HL-60/S4 treated with retinoic acid at 250 ng/mL for 4 days and 3 days (cell line): ENCODE results near the gene SEMA3A.
"Not testable (repeated sequence)": the region's sequence is repeated elsewhere in the genome, so short reads cannot be mapped to it uniquely, and the experiment has no call there.

Source experiments
- in situ Hi-C: fragments of 300-500 bp; cut with MboI; formaldehyde crosslinking; loops from 2 replicates; pipeline ENCODE4 v1.7.0; 2022; ENCODE audit warnings: low sequenced_read_pairs

SEMA3A gene

DNA sequence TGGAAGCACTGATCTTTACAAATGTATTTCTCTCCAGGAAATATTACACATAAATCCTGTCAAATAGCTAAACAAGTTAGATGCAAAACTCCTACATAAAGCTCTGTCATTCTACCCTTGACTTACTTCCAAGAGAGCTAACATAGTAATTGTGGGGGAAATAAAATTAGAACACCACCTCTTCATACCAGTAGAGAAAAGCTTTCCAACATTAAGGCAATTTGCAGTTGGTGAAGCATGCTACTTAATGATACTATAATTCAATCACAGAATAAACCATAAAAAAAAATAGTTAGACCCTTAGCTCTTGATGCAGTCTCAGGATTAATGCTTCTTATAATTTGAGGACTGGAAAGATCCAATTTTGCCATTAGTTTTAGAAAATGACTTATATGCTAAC, 35.2 kb downstream of the SEMA3A start:
- in situ Hi-C loops, result no loop called here

DNA sequence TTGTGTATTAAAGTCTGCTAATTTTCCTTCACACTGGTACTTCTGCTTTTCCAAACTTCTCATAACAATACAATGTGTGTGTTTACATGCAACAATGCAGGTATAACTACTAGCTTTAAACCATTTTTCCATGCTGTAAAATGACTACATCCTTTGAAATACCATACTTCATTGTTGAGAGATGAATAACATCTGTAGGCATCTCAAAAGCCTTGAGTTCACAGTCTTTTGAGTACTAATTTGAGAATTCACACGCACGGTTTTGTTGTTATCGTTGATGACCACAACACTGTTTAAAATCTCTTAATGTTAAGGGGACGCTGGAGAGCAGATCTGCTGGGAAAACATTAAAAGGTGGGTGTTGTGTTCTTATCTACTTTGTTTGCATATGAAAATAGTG, 37.4 kb downstream of the SEMA3A start:
- in situ Hi-C loops, result no loop called here

DNA sequence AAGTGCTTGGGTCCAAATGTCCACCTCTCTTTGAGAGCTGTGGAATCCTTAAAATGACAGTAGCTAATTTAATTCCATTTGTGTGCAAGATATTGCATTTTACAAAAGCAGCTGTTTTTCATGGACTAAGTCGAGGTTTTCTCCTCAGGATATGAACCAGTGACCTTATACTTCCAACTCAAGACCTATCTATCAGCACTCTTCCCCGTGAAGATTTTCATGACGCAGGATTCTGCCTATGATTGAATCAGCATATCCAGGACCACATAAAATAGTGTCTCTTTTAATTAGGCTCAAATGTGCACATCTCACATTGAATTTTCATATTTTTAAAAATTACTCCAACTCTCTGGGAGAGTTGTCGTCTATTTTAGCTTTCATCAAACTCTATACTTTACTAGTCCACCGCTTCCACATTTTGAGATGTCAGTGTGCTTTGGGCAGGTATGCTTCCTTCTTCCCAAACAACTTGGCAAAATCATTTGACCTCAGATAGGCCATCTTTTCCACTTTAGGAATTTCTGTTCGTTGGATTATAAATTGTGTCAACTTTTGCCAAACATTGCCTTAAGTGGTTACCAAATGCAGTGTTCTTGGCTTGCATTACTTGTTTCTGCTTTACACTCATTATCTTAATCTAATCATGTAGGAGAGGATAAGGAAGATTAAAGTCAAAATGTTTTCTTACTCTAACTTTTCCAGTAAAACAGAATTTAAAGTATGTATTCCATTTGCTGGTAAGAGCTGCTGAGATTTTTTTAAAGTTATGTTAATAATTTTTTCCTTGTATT, 39.4 kb downstream of the SEMA3A start:
- in situ Hi-C loops, result no loop called here

DNA sequence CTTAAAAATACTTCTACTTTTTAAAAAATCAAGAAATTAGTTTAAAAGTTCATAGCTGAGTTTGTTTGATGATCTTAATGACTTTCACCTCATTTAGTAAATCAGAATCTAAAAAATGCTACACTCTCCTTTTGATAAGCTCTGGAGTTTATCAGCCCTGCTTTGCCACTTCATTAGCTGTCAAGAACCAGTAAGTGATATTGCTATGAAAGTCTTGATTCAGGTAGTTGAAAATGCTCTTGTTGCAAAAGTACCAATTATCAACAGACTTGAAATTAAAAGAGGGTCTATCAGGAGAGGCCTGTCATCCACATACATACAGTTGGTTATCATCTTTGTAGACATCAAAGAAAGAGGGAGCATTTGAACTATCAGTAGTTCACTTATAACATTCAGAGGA, 41.6 kb downstream of the SEMA3A start:
- in situ Hi-C loops, result no loop called here

DNA sequence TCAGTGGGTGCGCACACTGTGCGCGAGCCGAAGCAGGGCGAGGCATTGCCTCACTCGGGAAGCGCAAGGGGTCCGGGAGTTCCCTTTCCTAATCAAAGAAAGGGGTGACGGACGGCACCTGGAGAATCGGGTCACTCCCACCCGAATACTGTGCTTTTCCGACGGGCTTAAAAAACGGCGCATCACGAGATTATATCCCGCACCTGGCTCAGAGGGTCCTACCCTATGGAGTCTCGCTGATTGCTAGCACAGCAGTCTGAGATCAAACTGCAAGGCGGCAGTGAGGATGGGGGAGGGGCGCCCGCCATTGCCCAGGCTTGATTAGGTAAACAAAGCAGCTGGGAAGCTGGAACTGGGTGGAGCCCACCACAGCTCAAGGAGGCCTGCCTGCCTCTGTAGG, 44.2 kb downstream of the SEMA3A start:
- in situ Hi-C loops, result not testable (repeated sequence)

DNA sequence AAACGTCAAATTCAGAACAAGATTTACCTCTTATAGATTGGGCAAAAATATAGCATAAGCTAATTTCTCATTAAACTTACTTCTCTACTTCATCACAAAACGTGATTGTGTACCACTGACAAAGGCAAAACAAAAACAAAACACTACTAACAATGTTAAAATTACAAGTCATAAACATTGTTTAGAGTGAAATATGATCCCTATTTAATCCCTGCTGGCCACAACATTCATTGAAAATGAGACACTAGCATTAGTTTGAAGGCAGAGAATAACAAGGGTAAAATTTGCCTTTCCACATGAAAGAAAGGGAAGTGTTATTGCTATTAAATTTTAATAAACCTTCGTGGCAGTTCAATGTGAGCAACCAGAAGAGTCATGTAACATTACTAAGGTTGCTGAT, 45.0 kb downstream of the SEMA3A start:
- in situ Hi-C loops, result no loop called here

DNA sequence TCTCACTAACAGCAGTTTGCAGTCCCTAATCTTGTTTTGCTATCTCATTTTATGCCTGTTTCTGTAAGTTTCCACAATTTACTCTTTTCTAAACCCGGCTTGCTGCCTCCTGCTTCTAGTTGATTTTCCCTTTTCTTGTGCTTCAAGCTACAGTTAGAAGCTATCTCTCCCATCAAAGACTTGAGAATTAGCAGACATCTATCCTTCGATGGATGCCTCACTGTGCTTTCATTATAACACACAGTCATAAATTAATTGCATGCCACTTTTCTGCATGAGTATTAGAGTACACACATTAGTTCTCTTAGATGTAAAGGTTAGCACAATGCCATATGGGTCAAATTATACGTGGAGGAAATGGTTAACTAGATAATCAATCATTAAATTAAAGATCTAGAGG, 48.7 kb downstream of the SEMA3A start:
- in situ Hi-C loops, result no loop called here

DNA sequence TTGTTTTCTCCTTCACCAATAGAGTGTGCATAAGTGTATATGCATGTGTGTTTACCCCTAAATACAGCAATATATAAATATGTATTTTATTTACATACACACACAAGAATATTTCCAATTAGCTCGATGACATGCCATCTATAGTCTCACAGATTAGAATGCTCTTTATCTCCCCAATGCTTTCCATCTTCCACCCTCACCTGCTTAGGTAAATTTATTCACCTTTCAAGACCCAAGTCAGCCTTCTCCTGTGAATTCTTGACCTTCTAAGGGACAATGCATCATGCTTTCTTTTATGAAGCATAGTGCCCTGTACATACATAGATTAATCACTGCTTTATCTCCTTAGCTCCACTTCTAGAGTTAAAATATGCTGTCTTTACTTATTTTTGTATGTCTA, 49.7 kb downstream of the SEMA3A start:
- in situ Hi-C loops, result no loop called here

DNA sequence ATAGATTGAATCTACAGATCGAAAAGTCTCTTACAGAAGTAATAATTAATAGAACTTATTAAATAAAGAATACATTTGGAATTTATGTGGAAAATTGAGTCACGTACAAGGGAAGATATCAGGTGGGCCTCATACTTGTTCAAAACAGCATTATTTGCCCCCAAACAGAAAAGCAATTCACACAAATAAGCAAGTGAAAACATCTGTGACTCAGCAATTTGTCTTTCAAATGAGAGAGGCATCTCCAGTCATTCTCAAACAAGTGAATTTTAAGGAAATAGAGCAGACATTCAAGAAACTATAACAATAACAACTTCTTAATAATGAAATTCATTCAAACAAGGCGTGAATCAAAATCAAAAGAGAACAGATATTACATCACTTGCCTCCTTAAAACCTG, 50.1 kb downstream of the SEMA3A start:
- in situ Hi-C loops, result no loop called here

DNA sequence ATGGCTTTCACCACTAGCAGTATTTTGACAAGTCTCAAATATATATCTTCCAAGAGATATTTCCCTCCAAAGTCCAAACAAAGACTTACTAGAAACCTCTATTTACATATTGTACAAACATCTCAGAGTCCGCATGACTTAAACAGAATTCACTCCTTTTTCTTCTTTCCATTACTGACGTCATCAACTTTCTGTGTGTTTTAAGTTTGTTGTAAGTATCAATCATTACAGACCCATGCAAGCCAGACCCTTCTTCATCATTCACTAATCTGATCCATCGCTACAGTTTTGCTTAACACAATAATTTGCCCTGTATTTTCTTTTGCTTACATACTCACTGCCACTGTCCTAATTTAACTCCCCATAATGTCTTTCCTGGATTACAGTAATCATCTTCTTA, 51.9 kb downstream of the SEMA3A start:
- in situ Hi-C loops, result no loop called here

DNA sequence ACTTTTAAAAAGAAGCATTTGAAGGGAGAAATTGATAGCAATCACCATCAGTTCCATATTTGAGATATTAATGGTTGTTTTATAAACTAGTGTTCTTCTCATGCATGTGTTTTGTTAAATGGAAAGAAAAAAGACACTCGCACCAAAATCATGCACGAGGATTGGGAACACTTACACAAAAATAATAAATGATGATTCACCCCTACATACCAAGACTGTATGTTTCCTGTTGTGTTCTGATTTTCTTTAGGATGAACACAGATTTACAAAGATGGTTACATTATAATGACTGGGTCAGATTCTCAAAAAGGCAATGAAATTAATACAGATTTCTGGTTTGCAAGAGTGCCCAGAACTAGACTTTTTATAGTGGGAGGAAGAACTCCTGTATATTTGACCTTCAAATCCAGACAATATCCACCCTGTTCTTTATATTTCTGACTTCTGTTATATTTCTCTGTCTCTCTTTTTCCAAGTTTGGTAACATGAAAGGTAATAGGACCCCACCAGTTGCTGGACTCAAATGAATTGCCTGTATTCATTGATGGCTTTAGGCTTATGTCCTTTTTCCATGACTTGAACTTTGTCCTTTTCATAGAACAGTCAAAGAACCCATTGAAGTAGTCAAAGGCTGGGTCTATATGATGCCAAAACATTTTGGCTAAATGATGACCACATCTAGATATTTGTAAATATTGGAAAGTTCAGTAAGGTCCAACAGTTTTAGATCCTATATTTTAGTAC, 54.4 kb downstream of the SEMA3A start:
- in situ Hi-C loops, result no loop called here

DNA sequence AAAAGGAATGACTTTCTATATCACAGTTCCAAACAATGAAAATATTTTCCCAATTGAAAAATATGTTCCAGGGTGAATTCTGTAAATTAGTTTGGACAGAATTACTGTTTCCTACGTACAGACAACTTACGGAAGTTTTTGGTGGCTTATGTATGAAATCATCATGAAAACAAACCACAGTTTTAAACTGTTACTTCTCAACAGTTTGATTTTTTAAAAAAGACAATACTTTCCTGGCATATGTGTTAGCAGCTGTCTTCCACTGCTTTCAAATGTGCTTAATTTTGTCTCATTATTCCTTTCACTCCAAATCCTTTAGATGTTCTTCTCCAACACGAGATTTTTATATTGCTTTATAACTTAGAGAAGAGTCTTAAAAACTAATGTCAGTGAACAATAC, 56.2 kb downstream of the SEMA3A start:
- in situ Hi-C loops, result no loop called here

DNA sequence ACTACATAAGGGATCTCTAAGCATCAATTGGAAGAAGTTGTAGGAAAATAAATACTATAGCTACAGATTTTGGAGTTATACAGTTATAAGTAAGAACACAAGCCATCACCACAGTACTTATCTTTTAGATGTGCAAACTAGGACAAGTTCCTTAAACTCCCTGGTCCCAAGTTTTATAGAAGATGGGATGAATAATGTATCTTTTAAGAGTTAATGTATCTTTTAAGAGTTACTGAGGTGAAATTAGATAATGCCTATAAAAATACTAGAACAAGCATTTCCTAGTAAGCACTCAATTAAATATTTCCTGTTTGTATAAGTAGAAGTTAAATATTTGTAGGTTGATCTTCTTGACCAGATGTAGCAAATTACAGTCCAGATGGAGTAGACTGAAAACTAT, 56.8 kb downstream of the SEMA3A start:
- in situ Hi-C loops, result no loop called here

DNA sequence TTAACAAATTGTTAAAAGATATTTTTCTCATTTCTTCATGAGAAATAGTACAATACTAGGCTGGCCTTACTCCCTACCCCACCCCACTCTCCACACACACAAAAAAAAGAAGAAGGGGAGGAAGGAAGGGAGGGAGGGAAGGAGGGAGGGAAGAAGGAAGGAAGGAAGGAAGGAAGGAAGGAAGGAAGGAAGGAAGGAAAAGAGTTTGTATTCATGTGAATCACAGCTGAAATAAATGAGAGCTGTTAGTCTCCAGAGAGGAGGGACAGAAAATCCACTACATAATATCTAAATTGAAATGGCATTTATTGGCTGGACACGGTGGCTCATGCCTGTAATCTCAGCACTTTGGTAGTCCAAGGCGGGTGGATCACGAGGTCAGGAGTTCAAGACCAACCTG, 57.8 kb downstream of the SEMA3A start:
- in situ Hi-C loops, result no loop called here

DNA sequence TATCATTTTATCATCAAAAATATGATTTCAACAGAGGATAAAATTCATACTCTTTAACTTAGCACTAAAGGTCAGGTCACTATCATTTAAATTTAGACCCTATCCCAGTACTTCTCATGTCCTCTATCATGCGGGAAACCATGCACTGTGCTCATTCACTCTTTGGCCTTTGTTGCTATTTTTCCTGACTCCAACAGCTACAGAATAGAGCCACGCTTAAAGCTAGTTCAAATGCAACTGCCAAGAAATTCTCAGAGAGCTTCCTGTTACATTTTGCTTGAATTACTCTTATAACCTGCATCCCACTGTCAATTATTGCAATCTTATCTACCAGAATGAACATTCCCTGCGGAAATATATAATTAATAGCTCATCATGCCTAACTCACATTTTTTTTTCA, 58.3 kb downstream of the SEMA3A start:
- in situ Hi-C loops, result no loop called here

DNA sequence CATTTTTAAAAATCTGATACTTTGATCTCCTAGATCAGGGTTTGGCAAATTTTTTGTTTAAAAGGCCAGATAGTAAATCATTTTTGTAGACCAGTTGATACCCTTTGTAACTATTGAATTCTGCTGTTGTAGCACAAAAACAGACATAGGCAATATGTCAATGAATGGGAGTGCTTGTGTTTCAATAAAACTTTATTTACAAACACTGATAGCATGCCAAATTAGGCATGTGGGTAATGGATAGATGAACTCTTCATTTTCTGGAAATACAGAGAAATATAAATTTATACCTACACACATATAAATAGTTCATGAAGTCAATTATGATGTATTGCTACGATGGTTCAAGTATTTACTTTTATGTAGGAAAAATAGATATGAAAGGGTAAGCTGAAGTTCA, 60.4 kb downstream of the SEMA3A start:
- in situ Hi-C loops, result no loop called here

DNA sequence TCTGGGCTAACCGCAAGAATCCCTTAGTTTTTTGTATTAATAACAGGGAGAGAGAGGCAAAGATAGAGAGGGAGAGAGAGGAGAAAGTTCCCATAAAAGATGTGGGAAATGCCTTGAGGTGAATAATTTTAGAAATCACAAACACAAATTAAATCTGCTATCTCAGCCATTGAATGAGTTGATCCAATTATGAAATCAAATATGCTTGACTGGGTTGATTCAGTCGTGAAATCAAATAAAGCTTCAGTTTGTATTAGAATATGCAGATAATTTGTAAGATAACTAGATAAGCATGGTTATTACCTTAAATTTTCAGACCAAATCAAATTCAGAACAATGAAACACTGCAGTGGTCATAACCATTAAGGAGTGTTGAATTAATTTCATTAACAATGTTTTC, 68.9 kb downstream of the SEMA3A start:
- in situ Hi-C loops, result no loop called here

DNA sequence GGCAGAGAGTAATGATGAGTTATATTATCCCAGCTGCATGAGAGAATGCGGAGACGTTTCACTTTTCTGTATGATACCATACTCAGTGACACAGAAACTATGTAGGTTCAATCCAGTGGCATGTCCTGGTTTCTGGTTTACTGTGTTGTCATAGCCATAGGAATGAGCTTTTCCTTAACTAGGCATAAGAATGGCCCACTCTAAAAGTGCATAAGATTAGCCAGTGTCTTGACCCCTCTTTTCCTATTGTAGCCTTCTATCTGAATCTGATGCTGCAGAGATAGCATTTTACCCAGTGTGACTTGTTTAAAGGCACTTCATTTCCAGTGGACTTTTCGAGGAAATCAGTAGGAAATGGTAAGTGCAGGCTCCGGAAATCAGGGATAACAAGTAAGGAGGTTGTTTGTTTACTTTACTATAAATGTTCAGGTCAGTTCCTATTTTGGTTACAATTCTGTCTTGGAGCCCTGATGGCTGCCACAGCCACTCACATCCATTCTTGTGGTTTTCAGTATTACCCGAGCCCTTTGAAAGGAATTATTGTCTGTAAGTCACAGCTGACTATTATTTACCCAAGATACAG, 70.5 kb downstream of the SEMA3A start:
- in situ Hi-C loops, result no loop called here

DNA sequence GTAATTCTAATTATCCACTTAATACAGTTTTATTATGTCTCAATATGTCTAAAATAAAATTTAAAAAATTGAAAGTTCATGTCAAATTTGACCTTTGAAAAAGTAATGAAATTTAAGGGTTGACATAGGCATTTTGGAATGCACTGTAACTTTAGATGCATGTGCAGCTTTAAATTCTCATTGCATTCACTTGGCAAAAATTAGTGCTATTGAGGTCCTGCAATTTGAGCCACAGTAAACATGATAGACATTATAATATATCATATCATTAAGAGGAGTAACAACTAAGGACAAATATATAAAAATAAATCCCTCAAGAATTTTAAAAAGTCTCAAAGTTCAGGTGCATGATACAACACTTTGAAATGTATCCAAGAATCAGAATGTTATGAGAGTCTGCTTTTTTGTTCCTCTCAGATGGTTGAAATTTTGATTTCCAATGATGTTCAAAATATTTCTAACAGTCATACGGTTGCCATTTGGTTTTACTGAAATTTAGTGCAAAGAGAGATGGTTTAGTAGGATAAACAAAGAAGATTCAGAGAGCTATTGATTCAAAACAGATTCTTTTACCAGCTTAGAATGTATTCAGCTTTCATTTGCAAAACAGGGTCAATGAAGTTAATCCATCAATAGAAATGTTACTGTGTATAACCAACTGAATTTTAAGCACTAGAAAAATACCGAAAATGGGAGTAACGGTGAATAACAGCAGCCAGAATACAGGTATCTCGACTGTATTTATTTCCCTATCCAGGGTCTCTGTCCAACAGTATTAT, 71.8 kb downstream of the SEMA3A start:
- in situ Hi-C loops, result no loop called here

DNA sequence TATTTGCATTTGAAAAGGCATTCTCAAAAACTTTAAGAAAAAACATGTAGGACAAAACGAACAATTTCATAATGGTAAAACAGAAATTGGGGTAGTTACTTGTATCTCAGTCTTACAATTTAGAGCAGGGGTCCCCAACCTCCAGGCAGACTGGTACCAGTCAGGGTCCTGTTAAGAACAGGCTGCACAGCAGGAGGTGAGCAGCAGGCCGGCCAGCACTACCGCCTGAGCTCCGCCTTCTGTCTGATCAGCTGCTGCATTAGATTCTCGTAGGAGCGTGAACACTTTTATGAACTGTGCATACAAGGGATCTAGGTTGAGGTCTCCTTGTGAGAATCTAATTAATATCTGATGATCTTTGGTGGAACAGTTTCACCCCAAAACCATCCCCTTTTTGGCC, 77.3 kb downstream of the SEMA3A start:
- in situ Hi-C loops, result no loop called here
